GM12873 (cell line): ENCODE data around the gene SLC6A17.
A peak's percentile ranks its signal among the peaks of the same experiment; 100 is the strongest.

ENCODE experiments used
- TF ChIP-seq, protein P1 (sequence below): IDR thresholded peaks from 2 replicates; pipeline ENCODE4 v1.5.1; 2012; ENCODE audit warnings: low read depth, mild to moderate bottlenecking, moderate library complexity, low read length, control low read depth; ENCODE audit not compliant: insufficient read depth; ENCODE audit errors: missing control alignments

Gene SLC6A17

DNA sequence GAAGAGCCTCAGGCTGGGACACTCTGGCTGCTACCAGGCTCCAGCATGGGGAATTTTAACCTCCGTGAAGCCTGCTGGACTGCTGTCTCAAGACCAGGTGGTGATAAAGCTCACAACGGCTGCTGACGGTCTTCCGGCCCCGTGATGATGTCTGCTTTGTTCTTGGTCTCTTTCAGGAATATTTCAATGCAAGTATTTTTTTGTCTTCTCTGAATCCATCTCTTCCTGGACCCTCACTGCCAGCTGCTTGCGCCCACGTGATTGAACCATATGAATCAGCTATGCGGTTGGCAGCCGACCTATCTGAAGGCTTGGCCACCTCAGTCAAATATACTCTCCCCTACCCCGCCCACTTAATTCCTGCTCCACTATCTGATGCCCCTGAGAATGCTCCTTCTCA lies 14.6 kb upstream of the SLC6A17 start:
- TF ChIP-seq, protein P1, sequence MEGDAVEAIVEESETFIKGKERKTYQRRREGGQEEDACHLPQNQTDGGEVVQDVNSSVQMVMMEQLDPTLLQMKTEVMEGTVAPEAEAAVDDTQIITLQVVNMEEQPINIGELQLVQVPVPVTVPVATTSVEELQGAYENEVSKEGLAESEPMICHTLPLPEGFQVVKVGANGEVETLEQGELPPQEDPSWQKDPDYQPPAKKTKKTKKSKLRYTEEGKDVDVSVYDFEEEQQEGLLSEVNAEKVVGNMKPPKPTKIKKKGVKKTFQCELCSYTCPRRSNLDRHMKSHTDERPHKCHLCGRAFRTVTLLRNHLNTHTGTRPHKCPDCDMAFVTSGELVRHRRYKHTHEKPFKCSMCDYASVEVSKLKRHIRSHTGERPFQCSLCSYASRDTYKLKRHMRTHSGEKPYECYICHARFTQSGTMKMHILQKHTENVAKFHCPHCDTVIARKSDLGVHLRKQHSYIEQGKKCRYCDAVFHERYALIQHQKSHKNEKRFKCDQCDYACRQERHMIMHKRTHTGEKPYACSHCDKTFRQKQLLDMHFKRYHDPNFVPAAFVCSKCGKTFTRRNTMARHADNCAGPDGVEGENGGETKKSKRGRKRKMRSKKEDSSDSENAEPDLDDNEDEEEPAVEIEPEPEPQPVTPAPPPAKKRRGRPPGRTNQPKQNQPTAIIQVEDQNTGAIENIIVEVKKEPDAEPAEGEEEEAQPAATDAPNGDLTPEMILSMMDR = no peak

DNA sequence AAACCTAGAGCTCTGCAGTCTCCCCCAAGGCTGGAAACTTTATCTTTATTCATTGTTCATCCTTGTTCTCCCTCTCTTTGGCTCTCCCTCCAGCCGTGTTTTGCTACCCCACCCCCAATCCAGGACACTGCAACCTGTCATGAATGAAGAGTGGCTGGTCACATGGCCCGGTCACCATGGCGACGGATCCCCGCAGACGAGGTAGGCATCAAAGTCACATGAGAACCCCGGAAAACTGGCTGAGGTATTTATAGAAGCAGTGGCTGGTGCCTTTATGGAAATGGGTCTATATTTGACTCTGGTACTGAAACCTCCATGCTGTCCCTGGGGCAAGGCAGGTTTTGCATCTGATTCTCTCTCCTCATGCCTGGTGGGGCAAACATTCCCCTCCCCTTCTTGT lies 13.4 kb upstream of the SLC6A17 start:
- TF ChIP-seq, protein P1 = no peak

DNA sequence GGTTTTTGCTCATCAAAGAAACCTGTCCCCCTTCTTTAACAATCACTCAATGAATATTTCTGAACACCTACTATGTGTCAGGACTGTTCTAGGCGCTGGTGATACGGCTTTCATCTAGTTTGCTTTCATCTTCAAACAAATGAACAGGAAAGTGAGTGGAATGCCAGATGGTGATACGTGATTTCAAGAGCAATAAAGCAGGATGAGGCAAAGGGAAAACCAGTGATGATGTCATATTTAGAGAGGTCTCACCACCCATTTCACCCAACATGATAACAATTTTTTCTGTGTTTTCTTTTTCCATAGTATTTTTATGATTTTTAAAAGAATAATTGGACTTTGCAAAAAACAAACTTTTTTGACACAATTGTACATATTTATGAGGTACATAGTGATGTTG lies 11.3 kb upstream of the SLC6A17 start:
- TF ChIP-seq, protein P1 = no peak

DNA sequence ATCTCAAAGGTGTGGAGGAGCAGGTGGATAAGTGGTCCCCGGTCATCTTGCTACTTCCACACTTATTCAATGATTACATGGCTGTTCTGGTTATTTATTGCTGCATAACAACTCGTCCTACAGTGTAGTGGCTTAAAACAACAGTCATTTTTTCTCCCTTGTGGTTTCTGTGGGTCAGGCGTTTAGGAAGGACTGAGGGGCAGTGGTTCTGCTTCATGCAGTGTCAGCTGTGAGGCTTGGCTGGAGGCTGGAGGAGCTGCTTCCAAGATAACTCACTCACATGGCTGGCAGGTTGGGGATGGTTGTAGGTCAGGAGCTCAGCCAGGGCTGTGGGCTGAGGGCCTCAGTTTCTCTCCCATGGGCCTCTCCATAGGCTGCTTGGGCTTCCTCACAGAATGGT lies 5.9 kb upstream of the SLC6A17 start:
- TF ChIP-seq, protein P1 = no peak

DNA sequence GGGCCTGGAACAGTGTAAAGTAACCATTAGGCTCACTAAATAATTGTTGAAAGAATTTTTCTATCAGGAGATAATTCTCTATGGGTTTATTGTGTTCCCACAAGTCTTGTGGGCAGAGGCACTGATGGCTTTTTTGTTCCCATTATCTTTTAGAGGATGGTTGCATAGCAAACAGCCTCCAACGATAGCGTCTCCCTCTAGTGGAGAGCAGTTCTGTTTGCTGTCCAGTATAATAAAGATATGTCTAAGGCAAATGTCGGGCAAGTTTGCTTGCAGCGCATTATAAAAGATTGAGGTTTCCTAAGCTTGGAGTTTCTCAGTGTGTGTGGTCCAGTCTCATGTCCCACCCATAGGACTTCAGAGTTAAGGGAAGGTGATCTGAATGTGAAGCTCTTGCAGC lies 1.3 kb upstream of the SLC6A17 start:
- TF ChIP-seq, protein P1 = peak; percentile 43

DNA sequence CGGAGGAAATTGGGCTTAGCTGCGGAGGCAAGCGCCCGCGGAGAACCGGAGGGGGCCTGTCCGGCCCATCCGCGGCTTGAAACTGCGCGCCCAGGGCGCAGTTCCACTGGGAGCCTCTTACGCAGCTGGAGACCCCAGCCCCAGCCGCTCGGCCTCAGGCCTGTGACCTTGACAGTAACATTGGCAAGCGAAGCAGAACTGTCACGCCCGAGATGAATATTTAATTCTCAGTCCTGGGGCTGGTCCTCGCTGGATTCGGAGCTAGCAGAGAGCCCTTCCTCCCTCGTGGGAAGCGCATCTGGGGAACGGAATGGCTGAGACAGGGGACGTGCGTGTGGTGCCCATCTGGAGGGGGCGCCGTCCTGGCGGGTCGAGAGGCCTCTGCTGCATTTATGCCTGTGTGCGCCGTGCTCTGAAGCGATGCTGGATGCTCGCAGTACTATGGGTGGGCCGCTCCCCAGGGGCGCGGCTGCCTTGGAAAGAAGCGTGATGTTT lies 928 bp downstream of the SLC6A17 start:
- TF ChIP-seq, protein P1 = no peak

DNA sequence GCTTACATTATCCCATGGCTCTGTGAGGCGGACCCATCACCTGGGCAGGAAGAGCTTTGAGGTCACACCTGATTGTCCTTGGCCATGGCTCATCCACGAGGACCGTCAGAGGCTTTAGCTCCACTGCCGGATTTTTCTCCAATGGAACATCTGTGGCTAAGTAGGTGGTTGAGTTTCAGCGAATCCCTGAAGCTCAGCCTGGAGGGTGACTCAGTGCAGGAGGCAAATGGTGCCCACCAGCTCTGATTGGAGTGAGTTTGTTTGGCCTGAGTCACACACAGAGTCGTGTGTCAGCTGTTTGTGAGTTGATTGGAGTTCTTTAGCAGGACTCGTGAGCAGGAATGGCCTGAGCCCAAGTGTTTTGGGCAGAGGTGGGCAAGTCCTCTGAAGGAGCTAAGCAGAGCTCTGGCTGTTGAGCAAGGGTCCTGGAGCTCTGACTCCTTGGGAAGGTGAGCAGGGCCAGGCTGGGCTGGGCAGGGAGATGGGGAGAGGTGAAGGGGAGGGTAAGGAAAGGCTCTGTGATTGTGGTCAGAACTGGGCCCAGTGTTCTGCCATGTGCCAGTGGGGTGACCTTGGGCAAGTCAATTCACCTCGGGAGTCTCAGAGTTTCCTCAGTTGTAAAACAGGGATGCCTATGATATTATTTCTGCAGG lies 2.0 kb downstream of the SLC6A17 start:
- TF ChIP-seq, protein P1 = no peak
